GF-D8 (cell line): ENCODE measurements around the gene ZNF319.

Experiments
- DNase-seq: peaks from one replicate; lab custom pipeline; 2025; lab: John Stamatoyannopoulos, UW

ZNF319 gene

GRCh38 chr16:57977418-57978069 is 22.9 kb downstream of the ZNF319 start:
- no peak for DNase-seq

- DNase-seq = no peak
These were observed 24.1 kb downstream of the ZNF319 start for GRCh38 chr16:57976331-57976796.

- DNase-seq = no peak
These were observed 28.2 kb downstream of the ZNF319 start for GRCh38 chr16:57972306-57972705.

GRCh38 chr16:57971848-57972247 is 28.6 kb downstream of the ZNF319 start:
- DNase-seq = no peak

- no peak for DNase-seq
These were observed 29.5 kb downstream of the ZNF319 start, which contains the start of gene CNGB1 for GRCh38 chr16:57970970-57971369. CNGB1 (minus strand) TSS chr16:57971128; CDS start chr16:57967286, 3,842 bp downstream.

- no peak for DNase-seq
These were observed 30.2 kb downstream of the ZNF319 start for GRCh38 chr16:57970319-57970718.

GRCh38 chr16:57969451-57970123 is 30.9 kb downstream of the ZNF319 start:
- no peak for DNase-seq

- DNase-seq = no peak
These were observed 32.6 kb downstream of the ZNF319 start for GRCh38 chr16:57967916-57968315.

GRCh38 chr16:57966986-57967385 is 33.5 kb downstream of the ZNF319 start:
- DNase-seq = no peak

GRCh38 chr16:57966204-57966771 is 34.2 kb downstream of the ZNF319 start:
- no peak for DNase-seq

- no peak for DNase-seq
These were observed 36.2 kb downstream of the ZNF319 start for GRCh38 chr16:57964157-57964700.

GRCh38 chr16:57962756-57963155 is 37.7 kb downstream of the ZNF319 start:
- no peak for DNase-seq

GRCh38 chr16:57962046-57962445 is 38.4 kb downstream of the ZNF319 start:
- no peak for DNase-seq

- DNase-seq = no peak
These were observed 38.9 kb downstream of the ZNF319 start for GRCh38 chr16:57961538-57961937.

GRCh38 chr16:57960826-57961472 is 39.5 kb downstream of the ZNF319 start:
- no peak for DNase-seq

GRCh38 chr16:57960310-57960709 is 40.2 kb downstream of the ZNF319 start:
- no peak for DNase-seq

GRCh38 chr16:57959804-57960203 is 40.7 kb downstream of the ZNF319 start:
- no peak for DNase-seq

- no peak for DNase-seq
These were observed 41.4 kb downstream of the ZNF319 start for GRCh38 chr16:57959121-57959520.

GRCh38 chr16:57958544-57958943 is 41.9 kb downstream of the ZNF319 start:
- DNase-seq = no peak

GRCh38 chr16:57957673-57958392 is 42.6 kb downstream of the ZNF319 start:
- no peak for DNase-seq

- no peak for DNase-seq
These were observed 43.4 kb downstream of the ZNF319 start for GRCh38 chr16:57956924-57957672.
